Neural cell (in vitro differentiated cells): ENCODE data around the gene LRRC4.

Source experiments
- CTCF ChIP-seq: fragments of 450-650 bp; IDR thresholded peaks from 2 replicates; pipeline ENCODE4 v1.5.1; 2014; ENCODE audit warnings: antibody characterized with exemption, mild to moderate bottlenecking, moderate library complexity; ENCODE audit not compliant: poor library complexity, severe bottlenecking
- EP300 ChIP-seq: fragments of 450-650 bp; conservative IDR thresholded peaks from 2 replicates; pipeline ENCODE4 v1.6.1; 2014; ENCODE audit warnings: antibody characterized with exemption, mild to moderate bottlenecking, moderate library complexity; ENCODE audit not compliant: poor library complexity, severe bottlenecking
- POLR2AphosphoS5 ChIP-seq: IDR thresholded peaks from 2 replicates; pipeline ENCODE4 v1.6.1; 2012
- TF ChIP-seq, protein P1 (sequence below): IDR thresholded peaks from 2 replicates; pipeline ENCODE4 v1.6.1; 2012; ENCODE audit warnings: borderline replicate concordance

DNA sequence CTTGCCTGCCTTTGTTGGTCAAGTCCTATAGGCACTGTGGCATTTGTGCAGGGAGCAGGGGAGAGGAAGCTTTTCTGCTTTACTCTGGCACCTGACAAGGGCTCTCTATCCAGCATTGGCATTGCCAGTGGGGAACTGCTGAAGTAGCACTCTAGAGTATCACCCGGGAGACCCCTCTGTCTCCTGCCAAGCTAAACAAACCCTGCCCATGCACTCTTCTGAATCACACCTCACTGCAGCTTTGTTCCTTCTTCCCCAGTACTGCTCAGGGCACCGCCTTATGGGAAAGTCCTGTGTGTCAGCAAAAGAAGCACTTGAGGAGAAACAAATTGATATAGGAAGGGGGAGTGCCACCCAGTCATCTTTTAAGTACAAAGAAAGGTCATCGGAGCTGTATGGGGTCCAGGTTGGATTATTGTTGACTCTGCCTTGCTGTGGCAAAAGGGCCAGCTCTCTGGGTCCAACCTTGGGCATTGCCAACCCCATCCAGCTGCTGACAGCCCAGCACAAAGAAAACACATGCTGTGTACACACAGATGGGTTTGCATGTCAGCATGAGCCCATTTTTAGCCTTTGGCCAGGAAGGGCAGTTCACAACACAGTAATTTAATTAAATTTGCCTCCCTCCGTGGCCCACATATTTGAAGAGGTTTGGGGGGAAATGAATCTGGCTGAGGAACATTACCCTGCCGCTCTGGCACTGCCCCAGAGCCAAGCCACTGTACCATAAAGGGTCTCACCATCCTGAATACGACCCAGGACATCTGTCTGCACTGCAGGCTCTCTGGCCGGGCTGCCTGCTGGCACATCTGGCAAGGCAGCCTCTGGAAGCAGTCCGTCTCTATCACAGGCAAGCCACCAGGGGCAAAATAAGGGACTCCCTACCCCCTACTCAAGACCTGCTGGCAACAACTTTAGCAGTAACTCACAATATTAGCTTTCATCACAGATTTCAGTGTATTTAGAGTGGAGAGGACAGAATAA is 13.1 kb downstream of the LRRC4 start:
- no peak for TF ChIP-seq CTCF
- TF ChIP-seq, protein P1, sequence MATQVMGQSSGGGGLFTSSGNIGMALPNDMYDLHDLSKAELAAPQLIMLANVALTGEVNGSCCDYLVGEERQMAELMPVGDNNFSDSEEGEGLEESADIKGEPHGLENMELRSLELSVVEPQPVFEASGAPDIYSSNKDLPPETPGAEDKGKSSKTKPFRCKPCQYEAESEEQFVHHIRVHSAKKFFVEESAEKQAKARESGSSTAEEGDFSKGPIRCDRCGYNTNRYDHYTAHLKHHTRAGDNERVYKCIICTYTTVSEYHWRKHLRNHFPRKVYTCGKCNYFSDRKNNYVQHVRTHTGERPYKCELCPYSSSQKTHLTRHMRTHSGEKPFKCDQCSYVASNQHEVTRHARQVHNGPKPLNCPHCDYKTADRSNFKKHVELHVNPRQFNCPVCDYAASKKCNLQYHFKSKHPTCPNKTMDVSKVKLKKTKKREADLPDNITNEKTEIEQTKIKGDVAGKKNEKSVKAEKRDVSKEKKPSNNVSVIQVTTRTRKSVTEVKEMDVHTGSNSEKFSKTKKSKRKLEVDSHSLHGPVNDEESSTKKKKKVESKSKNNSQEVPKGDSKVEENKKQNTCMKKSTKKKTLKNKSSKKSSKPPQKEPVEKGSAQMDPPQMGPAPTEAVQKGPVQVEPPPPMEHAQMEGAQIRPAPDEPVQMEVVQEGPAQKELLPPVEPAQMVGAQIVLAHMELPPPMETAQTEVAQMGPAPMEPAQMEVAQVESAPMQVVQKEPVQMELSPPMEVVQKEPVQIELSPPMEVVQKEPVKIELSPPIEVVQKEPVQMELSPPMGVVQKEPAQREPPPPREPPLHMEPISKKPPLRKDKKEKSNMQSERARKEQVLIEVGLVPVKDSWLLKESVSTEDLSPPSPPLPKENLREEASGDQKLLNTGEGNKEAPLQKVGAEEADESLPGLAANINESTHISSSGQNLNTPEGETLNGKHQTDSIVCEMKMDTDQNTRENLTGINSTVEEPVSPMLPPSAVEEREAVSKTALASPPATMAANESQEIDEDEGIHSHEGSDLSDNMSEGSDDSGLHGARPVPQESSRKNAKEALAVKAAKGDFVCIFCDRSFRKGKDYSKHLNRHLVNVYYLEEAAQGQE, result no peak
- no peak for TF ChIP-seq EP300
- TF ChIP-seq POLR2AphosphoS5, result no peak
